Activated CD4-positive, CD25-positive, alpha-beta regulatory T cell treated with anti-CD3 and anti-CD28 coated beads, Interleukin-2, amount 50 U/mL, for 16 hours (primary cell): Measurements from ENCODE around the gene IL1R1.
"Not testable (repeated sequence)": the region's sequence is repeated elsewhere in the genome, so short reads cannot be mapped to it uniquely, and the experiment has no call there.

ENCODE experiments used
- DNase-seq: peaks from one replicate; pipeline ENCODE4 v3.0.0-alpha.2; 2020; ENCODE audit warnings: low read depth, low spot score

The IL1R1 gene, protein sequence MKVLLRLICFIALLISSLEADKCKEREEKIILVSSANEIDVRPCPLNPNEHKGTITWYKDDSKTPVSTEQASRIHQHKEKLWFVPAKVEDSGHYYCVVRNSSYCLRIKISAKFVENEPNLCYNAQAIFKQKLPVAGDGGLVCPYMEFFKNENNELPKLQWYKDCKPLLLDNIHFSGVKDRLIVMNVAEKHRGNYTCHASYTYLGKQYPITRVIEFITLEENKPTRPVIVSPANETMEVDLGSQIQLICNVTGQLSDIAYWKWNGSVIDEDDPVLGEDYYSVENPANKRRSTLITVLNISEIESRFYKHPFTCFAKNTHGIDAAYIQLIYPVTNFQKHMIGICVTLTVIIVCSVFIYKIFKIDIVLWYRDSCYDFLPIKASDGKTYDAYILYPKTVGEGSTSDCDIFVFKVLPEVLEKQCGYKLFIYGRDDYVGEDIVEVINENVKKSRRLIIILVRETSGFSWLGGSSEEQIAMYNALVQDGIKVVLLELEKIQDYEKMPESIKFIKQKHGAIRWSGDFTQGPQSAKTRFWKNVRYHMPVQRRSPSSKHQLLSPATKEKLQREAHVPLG

DNA sequence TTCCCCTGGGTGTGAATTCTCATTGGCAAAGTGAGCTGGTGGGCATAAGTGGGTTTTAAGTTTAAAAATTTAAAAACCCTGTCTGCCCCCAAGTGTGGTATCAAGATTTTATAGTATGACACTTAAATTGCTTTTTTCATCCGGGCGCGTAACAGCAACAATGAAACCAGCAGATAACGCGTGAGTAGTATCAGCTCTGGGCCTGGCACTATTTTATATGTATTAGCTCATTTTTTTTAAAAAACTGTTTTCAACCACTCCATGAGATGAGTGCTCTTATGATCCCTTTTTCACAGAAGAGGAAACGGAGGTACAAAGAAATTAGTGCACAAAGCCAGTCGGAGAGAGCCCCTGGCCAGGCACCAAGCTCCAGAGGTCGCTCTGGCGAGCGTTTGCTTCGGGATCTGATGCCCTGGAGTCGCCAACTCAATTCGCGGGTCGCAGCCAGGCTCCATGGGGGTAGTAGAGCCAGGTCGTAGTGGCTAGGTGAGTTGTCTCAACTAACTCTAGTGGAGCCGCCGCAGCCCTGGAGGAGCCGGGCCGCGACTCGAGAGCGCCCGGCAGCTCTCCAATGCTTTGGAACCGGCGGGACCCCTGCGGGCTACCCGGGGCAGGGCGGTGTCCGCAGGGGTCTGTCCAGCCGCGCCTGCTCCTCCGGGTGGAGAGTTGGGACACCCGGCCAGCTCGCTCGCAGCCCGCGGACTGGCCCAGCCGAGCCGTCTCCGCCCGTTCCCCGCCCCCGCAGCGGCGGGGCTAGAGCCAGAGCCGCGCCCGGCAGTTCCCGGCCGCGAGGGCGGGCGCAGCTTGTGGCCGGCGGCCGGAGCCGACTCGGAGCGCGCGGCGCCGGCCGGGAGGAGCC, at the start of gene IL1R1:
TSS of gene IL1R1 (plus strand) at position 777 of the 859 bp plus-strand sequence. CDS start 14,979 bp downstream, outside the sequence.
- no peak for DNase-seq

- DNase-seq = no peak
Measured at GRCh38 chr2:102093662-102094061, 48.9 kb upstream of the IL1R1 start.

- DNase-seq = no peak
Measured at GRCh38 chr2:102094917-102095316, 47.6 kb upstream of the IL1R1 start.

DNA sequence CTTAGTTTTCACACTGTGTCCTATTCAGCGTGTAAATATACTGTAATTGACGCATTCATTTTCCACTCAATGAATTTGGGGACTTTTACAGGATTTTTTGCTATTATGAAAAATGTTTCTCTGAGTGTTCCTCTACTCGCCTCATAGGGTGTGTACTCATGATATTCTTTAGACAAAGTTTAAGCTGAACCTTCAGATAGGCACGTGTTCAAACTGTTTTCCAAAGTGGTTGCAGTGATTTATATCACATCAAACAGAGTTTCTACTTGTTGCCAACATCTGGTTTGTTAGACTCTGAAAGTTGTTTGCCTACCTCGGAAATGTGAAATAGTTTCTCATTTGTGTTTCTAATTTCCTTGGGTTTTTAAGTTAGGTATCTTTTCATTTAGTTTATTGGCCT, 46.4 kb upstream of the IL1R1 start:
- no peak for DNase-seq

GRCh38 chr2:102098756-102099155, 43.8 kb upstream of the IL1R1 start:
- DNase-seq = no peak

DNA sequence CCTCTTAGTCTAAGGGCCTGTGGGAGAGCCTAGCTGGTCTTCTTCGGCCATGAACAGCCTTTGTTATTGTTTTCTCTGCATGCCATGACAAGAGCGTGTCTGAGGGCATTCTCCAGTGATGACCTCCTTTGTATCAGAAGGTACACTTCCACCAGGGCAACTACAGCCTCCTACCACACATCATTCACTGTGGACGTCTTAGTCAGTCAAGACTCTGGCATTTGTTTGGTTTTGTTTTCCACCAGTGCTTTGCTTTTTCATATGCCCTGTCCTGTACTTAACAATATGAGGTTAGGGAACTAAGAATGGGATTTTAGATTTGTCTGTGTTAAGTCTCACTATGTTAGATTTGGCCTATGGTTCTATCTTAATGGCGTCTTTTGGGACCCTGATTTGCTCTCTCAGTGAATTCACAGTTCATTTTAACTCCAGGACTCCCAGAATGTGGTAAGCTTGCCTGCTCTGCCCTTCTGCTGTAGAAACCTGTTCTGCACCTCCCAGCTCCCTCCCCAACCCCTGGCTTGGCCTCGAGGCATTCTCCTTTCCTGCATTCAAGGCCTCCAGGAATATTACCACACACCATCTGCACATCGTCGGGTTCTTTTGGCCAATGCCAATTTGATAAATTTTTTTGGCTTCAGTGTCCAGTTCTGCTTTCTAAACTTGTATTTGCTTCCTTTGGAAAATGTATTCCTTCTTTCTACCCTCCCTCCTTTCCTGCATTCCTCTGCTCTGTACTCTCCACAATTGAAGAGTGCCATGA, 42.8 kb upstream of the IL1R1 start:
- no peak for DNase-seq

GRCh38 chr2:102100371-102101096, 42.0 kb upstream of the IL1R1 start:
- no peak for DNase-seq

DNA sequence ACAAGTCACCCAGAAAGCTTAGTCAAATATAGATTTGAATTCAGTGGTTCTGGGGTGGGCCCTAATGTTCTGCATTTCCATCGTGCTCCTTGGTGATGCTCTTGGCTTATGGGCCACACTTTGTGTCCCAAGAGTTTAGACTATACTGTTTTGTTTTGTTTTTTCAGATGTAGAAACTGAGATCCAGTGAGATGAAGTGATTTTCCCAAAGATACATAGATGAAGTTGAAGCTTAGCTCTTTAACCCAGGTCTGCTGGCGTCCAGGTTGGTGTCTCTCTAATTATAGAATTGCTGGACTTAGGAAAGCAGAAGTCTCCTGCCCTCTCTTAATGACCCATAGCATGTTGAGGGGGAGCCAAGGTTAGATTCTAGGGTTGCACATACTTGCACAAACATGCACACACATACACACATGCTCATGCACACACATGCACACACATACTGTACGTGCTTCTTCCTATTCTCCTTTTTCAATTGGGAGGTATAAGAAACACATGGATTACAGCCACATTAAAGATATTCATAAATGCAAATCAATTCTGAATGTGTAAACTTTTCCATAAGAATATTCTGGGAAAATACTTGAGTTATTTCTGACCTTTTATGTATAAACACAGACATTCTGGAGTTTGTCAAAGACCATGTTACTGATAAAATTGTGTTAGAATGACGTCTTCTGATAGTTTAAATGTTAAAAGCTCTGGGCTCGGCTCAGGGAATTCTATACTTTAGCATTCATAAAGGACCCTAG, 41.3 kb upstream of the IL1R1 start:
- DNase-seq = no peak

GRCh38 chr2:102101849-102102635, 40.5 kb upstream of the IL1R1 start:
- DNase-seq = no peak

GRCh38 chr2:102102636-102102948, 40.0 kb upstream of the IL1R1 start:
- DNase-seq = not testable (repeated sequence)

- DNase-seq = no peak
Measured at GRCh38 chr2:102103284-102103683, 39.3 kb upstream of the IL1R1 start.

GRCh38 chr2:102103992-102104871, 38.3 kb upstream of the IL1R1 start:
- peak; percentile 28 for DNase-seq

DNA sequence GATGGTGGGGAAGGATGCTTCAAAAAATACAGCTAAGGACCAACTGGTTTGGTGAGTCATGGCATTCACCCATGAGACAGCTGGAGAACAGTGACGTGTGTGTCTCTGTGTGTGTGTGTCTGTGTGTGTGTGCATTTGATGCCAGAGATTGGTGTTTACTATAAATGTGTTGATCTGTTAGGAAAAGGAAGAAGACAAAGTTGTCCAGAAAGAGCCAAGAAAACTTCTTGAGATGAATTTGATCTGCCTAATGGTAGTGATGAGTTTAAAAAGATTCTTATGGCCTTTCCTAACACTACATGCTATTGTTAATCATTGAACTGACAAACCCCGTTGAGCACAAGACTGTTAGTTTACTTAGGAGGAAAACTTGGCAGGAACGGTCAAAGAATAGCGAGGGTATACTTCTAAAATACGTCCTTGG, 36.4 kb upstream of the IL1R1 start:
- no peak for DNase-seq

- not testable (repeated sequence) for DNase-seq
Measured at GRCh38 chr2:102106813-102107740, 35.5 kb upstream of the IL1R1 start.

DNA sequence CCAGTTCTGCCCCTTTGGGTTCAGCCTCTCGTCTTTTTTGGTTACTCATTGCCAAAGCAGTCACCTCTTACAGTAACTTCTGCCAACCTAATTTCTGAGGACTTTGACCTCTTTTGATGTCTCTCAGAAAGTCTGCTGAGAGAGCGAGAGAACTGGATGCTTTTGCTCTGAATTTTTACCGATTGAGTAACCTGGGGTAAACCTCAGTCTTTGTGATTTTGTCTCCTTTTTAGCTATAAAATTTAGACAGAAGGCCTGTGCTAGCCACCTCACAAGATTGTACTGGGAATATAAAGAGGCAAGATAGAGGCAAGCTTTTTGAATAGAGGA, 34.8 kb upstream of the IL1R1 start:
- DNase-seq = no peak

DNA sequence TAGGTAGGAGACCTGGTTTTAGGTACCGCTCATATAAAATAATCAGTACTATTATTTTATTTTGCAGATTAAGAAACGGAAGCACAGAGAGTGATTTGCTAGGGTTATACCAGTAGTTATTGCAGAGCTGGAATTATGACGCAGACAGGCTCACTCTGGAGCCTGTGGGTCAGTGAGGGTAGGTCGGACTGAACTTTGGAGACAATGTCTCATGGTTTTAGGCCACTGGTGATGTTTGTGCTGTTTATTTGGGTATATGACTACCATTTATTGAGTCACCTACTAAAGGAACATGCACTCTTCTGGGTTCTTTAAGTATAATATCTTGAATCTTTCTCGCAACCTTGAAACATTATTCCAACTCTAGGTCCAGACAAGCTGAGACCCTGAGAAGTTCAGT, 33.5 kb upstream of the IL1R1 start:
- DNase-seq = no peak

DNA sequence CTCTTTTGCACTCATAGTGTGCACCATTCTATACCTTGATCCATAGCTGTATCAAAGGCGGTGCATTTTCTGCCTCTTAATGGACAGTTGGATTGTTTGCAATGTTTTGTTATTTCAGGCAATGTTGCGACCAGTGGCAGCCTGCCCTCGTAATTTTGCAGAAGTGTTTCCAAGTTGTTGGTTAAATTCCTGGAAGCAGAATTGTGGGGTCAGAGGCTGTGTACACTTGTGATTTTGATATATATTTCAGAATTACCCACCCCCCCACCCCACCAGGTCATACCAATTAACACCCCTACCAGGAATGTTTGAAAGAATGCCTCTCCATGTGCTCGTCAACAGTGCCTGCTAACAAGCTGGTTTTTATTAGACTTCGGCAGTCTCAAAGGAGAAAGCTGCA, 32.4 kb upstream of the IL1R1 start:
- DNase-seq = no peak
